ENCODE data around the gene ZNF813. TPM values are rescaled to one million over a fixed set of nuclear protein-coding genes. Genes with fewer than 3 reads are reported as not detected.

ZNF813 gene
- total RNA-seq, 2 experiments from 2014 or later: 6.0 to 7.8 TPM

- intact Hi-C loops (cut with micrococcal nuclease): no loop called here
- H3K9me3 Mint-ChIP-seq: peaks cover 2% of the 10 kb centered on the region
- H3K27me3 Mint-ChIP-seq: no peaks in the 10 kb centered on the region
- TF ChIP-seq CTCF (IDR thresholded peaks at IDR 0.05): no peak
- ChIA-PET POLR2A (interaction anchor here (0.9 kb wide), 1 partner anchor 13 kb away, joined by 3 read pairs; no protein-coding TSS in a partner anchor), CTCF (no interaction called here)
- peaks cover 59% of the 10 kb centered on the region for H3K36me3 Mint-ChIP-seq (ENCODE audit: low read depth)
- no peak for DNase-seq
- peak overlapping the region; percentile 39 for H3K27ac Mint-ChIP-seq
- peaks cover 24% of the 10 kb centered on the region for H3K4me1 Mint-ChIP-seq (ENCODE audit: low read depth)
- H3K4me3 Mint-ChIP-seq: peak overlapping the region; percentile 18
- no peak for ATAC-seq
Observed at GRCh38 chr19:53540091-53540490, 72.6 kb downstream of the ZNF813 start.

GRCh38 chr19:53541971-53542370, 74.4 kb downstream of the ZNF813 start:
- Mint-ChIP-seq H3K27ac (peak overlapping the region; percentile 5), H3K27me3 (no peaks in the 10 kb centered on the region), H3K36me3 (ENCODE audit: low read depth) (peaks cover 59% of the 10 kb centered on the region), H3K9me3 (peaks cover 4% of the 10 kb centered on the region), H3K4me3 (no peak overlapping the region), H3K4me1 (ENCODE audit: low read depth) (peaks cover 20% of the 10 kb centered on the region)
- intact Hi-C loops (cut with micrococcal nuclease): no loop called here
- ATAC-seq (no peak), DNase-seq (no peak)
- ChIA-PET POLR2A (no interaction called here), CTCF (no interaction called here)
- no peak for TF ChIP-seq CTCF (IDR thresholded peaks at IDR 0.05)

GRCh38 chr19:53545271-53546065, 77.9 kb downstream of the ZNF813 start:
- intact Hi-C loops (cut with micrococcal nuclease): no loop called here
- no peak for DNase-seq
- ChIA-PET CTCF (no interaction called here), POLR2A (interaction anchor here (0.6 kb wide), 1 partner anchor 570 kb away, joined by 3 read pairs; the partner anchor contains the start of genes PRPF31 and TFPT)
- peaks cover 25% of the 10 kb centered on the region for H3K4me1 Mint-ChIP-seq (ENCODE audit: low read depth)
- H3K27me3 Mint-ChIP-seq: no peaks in the 10 kb centered on the region
- no peak overlapping the region for H3K27ac Mint-ChIP-seq
- TF ChIP-seq CTCF (IDR thresholded peaks at IDR 0.05): no peak
- ATAC-seq: no peak
- peaks cover 56% of the 10 kb centered on the region for H3K36me3 Mint-ChIP-seq (ENCODE audit: low read depth)
- no peak overlapping the region for H3K4me3 Mint-ChIP-seq
- peaks cover 4% of the 10 kb centered on the region for H3K9me3 Mint-ChIP-seq

Other genes with a start within 250 kb of the ZNF813 start
- gene ZNF677, start 212.9 kb upstream of the ZNF813 start, total RNA-seq: 1 to 10 TPM; 8.3 to 8.7 TPM
- gene VN1R2, start 209.4 kb upstream of the ZNF813 start, total RNA-seq: not detected
- gene VN1R4, start 200.0 kb upstream of the ZNF813 start, total RNA-seq: not detected
- 1 to 10 TPM; 5.5 to 5.6 TPM for gene ZNF845, start 134.0 kb upstream of the ZNF813 start, total RNA-seq
- gene ZNF525, start 102.0 kb upstream of the ZNF813 start, total RNA-seq: 10 to 100 TPM; 23.2 to 26.0 TPM
- 10 to 100 TPM; 11.1 to 11.7 TPM for gene ZNF765, start 72.6 kb upstream of the ZNF813 start, total RNA-seq
- gene ZNF761, start 35.7 kb upstream of the ZNF813 start, total RNA-seq: 10 to 100 TPM; 14.0 to 14.1 TPM
- gene ZNF331, start 70.4 kb downstream of the ZNF813 start, total RNA-seq: 10 to 100 TPM; 34.8 to 36.4 TPM
- not detected for gene DPRX, start 164.3 kb downstream of the ZNF813 start, total RNA-seq